ENCODE measurements around the gene UPF3A.

GRCh38 chr13:114268344-114269280 lies 12.8 kb upstream of the UPF3A start:
- no peak for TF ChIP-seq POLR2AphosphoS5 (IDR thresholded peaks at IDR 0.05)
- TF ChIP-seq CTCF (IDR thresholded peaks at IDR 0.05), result no peak

Measured in upper lobe of left lung (tissue), 4 donors.